Measurements from ENCODE around the gene ZNF606.

ZNF606 gene

GRCh38 chr19:57927587-57927986, 75.0 kb downstream of the ZNF606 start:
- no peak for DNase-seq (ENCODE audit: low spot score)

All from iPS-NIHi11 (cell line).